Activated CD4-positive, alpha-beta T cell treated with anti-CD3 and anti-CD28 coated beads, Interleukin-2, amount 50 U/mL, for 16 hours (primary cell): ENCODE results near the gene RBBP8NL.
"Not testable (repeated sequence)": the region's sequence is repeated elsewhere in the genome, so short reads cannot be mapped to it uniquely, and the experiment has no call there.

ENCODE experiments used
- DNase-seq: peaks from one replicate; pipeline ENCODE4 v3.0.0-alpha.2; 2020

Gene RBBP8NL

DNA sequence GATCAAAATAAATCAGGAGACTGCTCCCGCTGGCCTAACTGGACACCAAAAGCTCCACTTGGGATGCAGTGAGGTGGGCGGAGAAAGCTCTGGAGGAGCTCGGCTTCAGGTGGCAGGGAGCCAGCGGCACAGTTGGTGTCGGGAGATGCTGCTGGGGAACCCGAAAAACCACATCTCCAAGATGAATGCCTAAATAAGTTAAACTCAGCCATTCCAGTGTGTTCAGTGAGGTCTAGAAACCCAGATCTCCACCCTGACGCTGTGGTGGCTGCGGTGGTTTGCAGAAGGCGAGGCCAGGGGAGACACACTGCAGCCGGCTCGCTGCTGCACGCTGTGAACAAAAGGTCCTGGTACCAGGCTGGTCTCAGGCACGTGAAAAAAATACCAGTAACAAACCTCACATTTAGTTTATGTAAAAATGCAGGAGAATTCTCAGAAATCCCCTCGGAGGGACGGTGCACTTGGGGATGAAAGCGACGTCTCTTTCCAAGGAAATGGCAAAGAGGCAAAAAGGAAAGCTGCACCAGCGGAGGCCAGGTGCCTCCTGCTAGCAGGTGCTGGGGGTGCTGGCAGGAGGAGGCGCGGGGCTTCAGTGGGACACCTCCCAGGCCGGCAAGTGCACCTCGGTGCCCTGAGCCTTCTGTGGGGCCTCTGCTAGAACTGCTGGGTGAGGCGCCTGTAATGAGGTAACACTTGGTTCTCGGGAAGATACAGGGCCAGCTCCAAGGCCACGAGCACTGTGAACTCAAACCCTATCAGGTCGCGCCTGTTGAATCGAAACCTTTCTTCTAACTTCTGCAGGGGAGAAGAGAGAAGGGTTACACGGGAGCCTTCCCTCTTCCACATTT lies 36.8 kb downstream of the RBBP8NL start:
- DNase-seq, result no peak

- DNase-seq, result no peak
Observed at GRCh38 chr20:62389601-62390087, 37.7 kb downstream of the RBBP8NL start.

DNA sequence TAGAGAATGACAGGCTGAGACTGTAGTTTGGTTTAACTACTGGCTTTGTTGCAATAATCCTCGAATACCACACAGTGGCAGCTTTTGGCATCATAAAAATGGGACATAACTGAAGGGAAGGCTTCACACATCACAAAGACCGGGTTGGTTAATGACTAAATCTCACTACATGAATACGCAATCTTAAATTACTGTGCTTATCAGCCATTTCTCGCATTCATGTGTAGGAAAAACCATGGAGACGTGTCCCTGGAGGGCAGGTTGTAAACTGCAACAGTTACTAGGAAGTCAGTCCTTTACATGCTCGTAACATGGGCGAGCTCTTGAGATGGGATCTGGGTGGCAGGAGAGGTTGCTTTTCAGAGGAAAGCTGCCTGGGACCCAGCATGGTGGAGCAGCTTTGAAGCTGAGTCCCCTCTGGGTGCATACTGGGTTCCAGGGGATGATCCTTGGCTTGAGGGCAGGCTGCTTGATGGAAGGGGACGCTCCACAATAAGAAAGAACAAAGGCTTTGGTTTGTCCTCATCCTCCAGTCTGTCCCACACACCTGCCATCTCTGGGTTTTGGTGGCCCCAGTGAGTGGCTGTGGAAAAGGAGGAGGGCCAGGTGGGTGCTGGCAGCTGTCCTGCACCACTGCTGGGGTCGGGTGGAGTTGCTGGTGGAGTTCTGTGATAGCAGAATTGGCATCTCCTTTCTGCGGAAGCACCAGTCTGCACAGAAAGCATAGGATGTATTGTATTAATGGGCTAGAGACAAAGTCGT lies 38.3 kb downstream of the RBBP8NL start:
- no peak for DNase-seq

DNA sequence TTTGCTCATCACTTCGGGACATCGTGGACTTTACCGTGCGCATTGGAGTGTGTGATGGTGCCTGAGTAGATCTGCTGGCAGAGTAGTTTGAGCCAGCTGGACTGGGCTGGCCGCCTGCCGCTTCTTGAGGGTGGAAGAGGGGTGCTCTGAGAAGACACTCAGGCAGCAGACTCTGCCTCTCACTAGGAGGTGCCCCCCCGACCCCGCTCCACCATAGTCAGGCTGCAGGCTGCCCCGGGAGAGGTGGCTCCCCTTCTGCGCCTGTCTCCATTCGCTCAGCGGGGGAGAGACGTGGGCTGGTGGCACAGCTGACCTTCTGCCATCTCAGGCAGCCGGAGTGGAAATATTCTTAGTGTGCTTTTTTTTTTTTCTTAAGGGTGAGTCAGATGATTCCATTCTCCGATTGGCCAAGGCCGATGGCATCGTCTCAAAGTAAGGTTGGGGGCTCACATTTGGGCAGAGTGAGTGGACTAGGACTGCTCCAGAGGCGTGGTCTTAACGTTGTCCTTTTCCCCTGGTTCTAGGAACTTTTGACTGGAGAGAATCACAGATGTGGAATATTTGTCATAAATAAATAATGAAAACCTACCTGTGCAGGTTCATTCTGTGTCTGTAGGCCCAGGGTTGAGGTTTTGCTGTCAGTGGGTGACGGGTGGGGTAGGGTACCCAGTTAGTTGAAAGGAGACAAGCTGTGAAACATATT lies 39.3 kb downstream of the RBBP8NL start:
- DNase-seq, result no peak

GRCh38 chr20:62387219-62387913 lies 40.0 kb downstream of the RBBP8NL start:
- DNase-seq, result no peak

DNA sequence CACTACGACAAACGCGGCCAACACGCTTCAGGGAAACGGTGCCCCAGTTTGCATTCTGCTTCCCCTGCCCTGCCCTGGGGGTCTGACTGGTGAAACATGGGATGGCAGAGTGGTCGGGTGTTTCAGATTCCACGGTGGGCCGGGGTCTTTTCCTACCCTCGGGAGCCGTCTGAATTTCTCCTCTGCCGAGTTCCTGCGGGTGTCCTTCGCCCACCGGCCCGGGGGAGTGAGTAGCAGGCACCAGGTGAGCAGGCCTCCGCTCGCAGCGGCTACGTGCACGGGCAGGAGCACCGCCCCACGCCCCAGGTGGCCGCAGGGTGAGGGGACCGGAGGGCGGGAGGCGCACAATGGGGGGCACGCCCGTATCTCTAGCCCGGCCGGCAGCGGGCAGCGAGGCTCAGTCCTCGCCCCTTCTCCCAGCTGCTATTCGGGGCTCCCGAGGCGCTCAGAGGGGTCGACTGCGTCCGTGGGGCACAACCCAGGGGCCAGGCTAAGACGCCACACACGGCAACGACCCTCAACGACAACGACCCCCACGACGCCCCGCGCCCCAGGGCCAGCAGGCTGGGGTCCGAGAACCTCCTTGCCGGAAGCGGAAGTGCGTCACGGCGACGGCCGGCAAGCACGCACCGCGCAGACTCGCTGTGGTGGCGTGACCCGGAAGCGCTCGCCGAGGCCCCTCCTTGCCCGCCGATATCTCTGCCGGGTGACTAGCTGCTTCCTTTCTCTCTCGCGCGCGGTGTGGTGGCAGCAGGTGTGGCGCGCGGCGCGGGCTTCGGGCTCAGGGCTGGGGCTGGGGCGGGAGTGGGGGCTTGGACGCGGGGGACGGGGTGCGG lies 40.7 kb downstream of the RBBP8NL start, which contains the start of gene RPS21:
RPS21 (plus strand) TSS at position 721 of the 836 bp plus-strand sequence. CDS start 236 bp downstream, outside the sequence.
- DNase-seq, result peak; percentile 95

- peak; percentile 84 for DNase-seq
Observed at GRCh38 chr20:62382306-62383198, 44.8 kb downstream of the RBBP8NL start.

GRCh38 chr20:62381842-62382241 lies 45.5 kb downstream of the RBBP8NL start:
- DNase-seq, result no peak

DNA sequence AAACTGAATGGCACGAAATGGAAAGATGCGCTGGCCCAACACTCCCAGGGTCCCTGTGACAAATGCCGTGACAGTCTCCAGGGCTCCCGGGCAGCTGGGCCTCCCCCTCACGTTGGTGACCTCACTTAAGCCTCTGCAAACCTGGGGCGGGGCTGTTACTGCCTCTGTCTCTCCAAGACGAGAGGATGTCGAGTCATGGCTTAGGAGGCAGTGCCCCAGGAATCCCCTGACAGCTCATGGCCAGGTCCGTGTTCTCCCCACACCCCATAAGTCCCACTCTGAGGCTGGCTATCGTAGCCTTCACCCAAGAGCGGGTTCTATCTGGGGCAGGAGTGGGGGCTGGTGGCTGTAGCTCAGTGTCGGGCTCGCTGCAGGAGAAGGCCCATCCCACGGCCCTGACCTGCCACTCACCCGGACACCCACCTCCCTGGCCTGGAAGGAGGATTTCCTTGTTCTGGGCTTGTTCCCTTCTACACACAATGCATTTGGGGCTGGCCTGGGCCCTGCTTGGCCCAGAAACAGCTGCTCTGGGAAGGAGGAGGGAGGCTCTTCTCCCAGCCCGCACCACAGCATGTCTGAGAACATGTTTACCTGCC lies 46.0 kb downstream of the RBBP8NL start:
- no peak for DNase-seq

DNA sequence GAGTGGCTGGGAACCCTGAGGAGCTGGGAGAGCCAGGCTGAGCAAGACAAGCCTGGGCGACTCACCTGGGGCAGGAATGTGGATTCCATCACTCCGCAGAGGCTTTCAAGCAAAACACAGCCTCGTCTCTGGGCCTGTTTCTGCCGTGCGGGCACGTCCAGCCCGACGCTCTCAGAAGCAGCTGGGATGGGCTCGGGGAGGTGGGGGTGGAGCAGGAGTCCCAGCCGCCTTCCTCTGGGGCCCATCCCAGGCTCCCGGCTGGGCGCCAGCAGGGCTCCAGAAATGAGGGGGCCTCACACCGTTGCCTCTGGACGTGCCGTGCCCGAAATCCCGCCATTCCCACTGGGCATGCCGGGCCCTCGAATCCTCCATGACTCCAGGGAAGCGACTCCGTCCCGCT lies 49.1 kb downstream of the RBBP8NL start:
- no peak for DNase-seq

- DNase-seq, result no peak
Observed at GRCh38 chr20:62377615-62378178, 49.6 kb downstream of the RBBP8NL start.

DNA sequence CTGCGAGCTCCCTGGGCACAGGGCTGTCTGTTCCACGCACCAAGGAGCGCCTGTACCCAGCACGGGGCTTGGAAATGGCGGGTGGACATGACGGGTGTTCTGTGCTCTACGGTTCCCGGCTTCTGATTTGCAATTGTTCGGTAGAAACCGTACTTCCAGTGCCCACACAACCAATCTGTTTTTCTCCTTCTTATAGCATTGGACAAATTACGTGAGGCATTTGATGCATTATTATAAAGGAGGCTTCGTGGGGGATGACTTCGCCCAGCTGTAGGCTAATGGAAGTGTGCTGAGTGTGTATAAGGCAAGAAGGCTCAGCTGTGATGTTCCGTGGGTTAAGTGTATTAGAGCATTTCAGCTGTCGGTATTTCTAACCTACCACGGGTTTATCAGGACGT lies 50.3 kb downstream of the RBBP8NL start:
- no peak for DNase-seq

GRCh38 chr20:62376112-62377063 lies 51.0 kb downstream of the RBBP8NL start:
- no peak for DNase-seq

DNA sequence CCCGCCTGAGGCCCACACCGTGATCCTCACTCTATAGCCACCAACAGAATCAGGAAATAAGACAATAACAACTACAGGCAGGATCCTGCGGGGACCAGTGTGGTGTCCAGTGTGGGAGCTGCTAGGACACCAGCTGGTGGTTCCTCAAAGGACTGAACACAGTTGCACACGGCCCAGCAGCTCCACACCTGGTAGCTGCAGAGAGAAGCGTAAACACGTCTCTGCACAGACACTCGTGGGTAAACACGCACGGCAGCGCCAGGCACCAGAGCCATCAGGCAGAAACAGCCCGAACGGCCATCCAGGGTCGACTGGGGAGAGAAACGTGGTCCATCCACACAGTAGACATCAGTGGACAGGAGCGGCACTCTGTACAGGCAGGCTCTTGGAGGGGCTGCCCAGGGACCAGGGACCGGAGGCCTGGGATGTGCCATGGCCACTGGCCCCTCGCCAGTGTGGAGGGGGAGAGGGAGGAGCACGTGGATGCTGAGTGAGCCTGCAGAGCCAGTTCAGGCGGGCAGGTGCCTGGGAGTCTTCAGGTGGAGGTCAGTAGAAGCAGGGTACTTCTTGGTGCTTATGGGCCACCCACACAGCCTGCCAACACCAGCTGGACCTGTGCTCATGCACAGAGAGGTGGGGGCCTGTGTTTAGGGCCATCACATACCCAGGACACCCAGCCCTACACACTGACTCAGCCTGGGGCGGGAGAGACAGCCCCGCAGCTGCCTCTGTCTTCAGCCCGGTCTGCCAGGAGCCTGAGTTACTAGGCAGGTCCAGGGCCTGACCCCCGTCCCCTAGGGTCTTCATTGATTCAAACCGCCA lies 52.8 kb downstream of the RBBP8NL start:
- DNase-seq, result no peak

DNA sequence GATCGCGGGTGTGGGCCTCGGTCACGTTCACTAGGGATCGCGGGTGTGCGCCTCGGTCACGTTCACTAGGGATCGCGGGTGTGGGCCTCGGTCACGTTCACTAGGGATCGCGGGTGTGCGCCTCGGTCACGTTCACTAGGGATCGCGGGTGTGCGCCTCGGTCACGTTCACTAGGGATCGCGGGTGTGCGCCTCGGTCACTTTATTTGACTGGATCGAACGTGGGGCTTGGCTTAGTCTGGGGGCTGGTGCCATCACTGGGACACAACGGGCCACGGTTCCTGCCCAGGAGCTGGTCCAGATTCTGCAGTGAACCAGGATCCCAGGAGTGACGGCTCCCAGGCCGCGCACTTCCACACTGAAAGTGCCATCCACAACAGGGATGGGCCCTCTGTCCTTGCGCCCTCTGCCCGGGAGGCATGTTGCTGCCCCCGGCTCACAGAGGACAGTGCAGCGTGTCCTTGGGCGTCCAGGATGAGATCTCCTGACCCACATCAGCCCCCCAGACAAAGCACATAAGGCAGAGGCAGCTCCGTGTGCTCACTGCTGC lies 53.6 kb downstream of the RBBP8NL start:
- not testable (repeated sequence) for DNase-seq

DNA sequence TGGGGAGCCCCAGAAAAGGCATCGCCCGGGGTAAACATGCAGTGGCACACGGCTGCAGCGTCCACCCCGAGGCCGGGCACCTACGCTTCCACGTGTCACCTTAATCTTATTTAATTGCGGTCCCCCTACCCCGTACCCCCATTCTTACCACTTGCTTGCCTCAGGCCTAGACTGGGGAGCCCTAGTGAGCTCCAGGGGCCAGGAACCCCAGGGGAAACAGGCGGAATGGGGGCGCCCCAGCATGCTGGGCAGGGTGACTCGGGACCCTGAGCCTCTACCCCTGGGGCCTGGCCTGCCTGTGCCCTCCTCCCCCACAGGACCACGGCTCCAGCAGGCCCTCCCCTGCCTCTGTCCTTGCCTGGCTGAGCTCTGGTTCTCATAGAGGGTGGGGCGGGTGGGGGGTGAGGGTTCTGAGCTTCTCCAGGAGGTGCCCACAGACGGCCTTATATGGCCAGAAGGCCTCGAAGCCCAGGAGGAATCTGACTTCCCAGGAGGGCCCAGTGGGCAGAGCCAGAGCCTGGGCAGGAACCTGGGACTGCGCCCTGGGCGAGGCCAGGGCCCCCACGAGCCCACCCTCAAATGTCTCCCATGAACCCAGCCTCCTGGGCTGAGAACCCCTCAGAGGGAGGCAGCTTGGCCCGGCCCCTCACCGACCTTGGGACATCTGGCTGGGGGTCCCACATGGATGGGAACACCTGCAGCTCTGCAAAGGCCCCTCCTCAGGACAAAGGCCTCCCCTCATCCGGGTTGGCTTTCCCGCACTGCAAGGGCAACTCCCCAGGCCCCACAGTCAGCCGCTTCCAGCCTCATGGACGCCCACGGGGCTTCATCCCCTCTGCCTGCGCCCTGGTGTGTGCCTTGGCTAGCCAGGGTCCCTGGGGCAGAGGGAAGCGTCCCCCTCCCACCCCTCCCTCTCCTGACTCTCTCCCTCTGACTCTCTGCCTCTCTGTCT lies 55.0 kb downstream of the RBBP8NL start:
- DNase-seq, result no peak
